RKO (cell line): Measurements from ENCODE around the gene RDH16.

Experiments used
- DNase-seq: peaks from one replicate; pipeline ENCODE4 v3.0.0-alpha.2; 2016; ENCODE audit warnings: low spot score

Gene RDH16, protein sequence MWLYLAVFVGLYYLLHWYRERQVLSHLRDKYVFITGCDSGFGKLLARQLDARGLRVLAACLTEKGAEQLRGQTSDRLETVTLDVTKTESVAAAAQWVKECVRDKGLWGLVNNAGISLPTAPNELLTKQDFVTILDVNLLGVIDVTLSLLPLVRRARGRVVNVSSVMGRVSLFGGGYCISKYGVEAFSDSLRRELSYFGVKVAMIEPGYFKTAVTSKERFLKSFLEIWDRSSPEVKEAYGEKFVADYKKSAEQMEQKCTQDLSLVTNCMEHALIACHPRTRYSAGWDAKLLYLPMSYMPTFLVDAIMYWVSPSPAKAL

GRCh38 chr12:56957229-56958052 lies at the start of gene RDH16:
TSS of gene RDH16 (minus strand) at chr12:56957608. CDS start at chr12:56957462, 146 bp downstream.
- DNase-seq, result no peak

DNA sequence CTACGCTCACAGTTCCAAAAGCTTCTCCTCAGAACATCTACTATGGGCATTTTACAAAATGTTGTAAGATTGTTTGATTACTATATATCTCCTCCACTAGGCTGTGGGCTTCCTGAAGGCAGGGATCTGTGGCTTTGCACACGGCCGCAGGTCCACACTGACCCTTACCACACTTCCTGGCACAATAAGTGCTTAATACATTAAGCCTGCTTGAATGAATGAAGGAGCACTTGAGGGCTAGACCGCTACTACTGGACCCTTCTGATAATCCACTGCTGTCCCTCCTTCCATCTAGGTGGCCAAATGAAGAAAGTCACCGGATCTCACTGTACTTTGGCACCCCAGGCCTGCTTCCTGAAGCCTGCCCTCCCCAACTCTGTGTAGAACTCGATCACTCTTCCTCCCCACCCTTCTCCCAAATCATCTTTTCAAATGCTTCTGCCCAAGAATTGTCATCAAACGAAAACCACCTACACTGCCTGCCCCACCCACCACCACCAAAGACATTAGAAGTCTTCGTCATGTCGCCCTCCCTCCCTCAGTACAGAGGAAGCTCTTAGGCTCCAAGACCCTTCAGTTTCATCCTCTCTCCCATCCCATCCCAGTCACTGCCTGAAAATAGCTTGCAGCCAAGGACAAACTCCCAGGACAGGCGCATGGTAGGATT lies 49.5 kb upstream of the RDH16 start:
- no peak for DNase-seq

DNA sequence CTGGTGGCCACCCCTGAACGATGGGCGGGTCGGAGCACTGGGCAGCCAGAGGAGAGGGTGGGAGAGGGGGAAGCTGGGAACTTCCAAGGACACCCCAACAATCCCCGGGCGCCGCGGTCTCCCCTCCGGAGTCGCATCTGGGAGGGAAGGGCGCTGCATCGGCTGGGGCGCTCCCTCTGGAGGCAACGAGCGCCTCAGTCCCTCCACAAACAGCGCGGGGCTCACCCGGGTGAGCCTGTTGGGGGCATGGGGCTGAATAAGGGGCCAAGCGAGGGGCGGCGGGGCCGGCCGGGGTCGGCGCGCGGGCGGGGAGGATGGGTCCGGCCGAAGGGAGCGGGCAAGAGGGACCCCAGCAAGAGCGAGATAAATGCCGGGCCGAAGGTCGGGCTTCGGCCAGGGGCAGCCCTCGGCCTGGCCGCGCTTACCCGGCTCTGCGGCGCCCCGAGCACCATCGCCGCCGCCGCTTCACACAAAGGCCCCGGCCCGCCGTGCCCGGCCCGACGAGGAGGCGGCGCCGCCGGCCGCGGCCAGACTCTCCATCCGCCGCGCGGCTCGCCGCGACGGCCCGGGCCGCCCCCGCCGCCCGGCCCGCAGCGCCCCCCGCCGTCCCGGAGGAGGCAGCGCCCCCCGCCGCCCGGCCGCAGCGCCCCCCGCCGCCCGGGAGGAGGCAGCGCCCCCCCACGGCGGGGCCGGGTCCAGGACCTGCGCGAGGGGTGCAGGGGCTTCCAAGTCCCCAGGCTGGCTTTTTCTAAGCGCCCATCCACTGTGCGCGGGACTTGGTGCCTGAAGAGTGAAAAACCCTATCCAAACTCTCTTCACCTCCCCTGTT lies 48.8 kb upstream of the RDH16 start, which contains the start of gene ZBTB39:
TSS of gene ZBTB39 (minus strand) at position 567 of the 829 bp plus-strand sequence. CDS start 1,629 bp downstream, outside the sequence.
- peak; percentile 74 for DNase-seq

GRCh38 chr12:57004651-57005050 lies 47.2 kb upstream of the RDH16 start:
- no peak for DNase-seq

- DNase-seq, result no peak
These were observed 46.0 kb upstream of the RDH16 start for GRCh38 chr12:57003395-57003794.

DNA sequence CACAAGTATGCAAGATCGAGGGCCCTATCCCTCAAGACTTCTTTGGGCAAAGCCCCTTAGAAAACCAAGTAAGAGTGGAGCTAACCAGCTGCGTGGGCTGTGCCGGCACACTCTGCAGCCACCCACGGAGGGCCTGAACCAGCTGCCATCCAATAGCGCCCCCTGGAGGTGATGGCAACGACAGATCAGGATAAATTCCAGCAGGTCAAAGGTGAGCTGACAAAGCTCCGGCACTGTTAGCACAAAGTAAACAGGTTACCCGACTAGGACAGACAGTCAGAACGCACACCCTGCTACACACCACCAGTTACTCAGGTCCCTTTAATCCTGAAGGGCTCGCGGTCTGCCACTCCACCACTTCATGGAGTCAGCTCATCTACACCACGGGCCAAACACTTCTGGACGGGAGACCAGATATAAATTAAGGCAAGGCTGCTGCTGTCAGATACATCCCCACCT lies 44.1 kb upstream of the RDH16 start:
- DNase-seq, result no peak

GRCh38 chr12:57000393-57000792 lies 43.0 kb upstream of the RDH16 start:
- DNase-seq, result peak; percentile 21

DNA sequence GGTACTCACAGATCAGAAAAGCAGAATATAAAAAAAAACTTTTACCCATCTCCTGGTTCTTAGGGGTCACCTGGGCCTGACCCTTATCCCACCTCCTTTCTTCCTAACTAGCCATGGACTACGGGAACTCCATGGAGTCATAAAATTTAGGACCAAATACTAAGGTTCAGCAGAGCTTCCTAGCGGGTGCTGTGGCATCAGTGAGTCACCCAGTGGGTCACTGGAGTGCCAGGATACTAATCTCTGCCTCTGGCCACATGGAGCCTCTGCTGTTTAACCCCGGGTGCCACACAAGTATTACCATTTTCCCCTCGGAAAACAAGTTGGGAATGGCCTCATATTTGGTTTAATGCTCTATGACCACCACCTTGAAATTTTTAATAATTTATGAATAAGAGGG lies 42.0 kb upstream of the RDH16 start:
- DNase-seq, result no peak

DNA sequence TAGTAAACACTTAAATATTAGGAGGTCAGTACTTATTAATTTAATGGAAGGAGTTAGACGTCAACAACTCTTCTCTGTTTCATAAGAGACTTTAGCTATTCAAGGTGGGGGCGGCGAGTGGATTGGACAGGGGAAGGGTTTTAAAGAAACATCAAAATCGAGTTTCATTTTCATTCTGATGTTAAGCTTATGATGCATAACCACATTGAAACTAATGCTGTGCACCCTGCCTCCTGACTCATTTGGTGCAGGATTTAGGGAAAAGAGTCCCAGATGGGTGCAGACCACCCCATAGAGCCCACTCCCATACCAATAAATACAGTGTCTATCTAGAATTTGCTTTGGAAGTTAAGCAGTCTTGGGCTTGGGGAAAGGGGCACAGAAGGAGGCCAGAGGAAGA lies 41.6 kb upstream of the RDH16 start:
- DNase-seq, result no peak

GRCh38 chr12:56998316-56998715 lies 40.9 kb upstream of the RDH16 start:
- DNase-seq, result no peak

- no peak for DNase-seq
These were observed 39.6 kb upstream of the RDH16 start for GRCh38 chr12:56996793-56997545.

DNA sequence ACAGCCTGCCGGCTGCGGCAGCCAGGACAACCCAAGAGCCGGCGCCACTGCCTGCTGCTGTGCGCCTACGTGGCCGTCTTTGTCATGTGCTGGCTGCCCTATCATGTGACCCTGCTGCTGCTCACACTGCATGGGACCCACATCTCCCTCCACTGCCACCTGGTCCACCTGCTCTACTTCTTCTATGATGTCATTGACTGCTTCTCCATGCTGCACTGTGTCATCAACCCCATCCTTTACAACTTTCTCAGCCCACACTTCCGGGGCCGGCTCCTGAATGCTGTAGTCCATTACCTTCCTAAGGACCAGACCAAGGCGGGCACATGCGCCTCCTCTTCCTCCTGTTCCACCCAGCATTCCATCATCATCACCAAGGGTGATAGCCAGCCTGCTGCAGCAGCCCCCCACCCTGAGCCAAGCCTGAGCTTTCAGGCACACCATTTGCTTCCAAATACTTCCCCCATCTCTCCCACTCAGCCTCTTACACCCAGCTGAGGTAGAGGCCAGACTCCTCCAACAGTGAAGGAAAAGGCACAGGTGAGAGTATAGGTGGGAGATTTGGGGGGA lies 38.6 kb upstream of the RDH16 start:
- no peak for DNase-seq

DNA sequence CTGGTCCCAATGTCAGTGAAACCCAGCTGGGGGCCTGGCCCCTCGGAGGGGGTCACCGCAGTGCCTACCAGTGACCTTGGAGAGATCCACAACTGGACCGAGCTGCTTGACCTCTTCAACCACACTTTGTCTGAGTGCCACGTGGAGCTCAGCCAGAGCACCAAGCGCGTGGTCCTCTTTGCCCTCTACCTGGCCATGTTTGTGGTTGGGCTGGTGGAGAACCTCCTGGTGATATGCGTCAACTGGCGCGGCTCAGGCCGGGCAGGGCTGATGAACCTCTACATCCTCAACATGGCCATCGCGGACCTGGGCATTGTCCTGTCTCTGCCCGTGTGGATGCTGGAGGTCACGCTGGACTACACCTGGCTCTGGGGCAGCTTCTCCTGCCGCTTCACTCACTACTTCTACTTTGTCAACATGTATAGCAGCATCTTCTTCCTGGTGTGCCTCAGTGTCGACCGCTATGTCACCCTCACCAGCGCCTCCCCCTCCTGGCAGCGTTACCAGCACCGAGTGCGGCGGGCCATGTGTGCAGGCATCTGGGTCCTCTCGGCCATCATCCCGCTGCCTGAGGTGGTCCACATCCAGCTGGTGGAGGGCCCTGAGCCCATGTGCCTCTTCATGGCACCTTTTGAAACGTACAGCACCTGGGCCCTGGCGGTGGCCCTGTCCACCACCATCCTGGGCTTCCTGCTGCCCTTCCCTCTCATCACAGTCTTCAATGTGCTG lies 38.0 kb upstream of the RDH16 start:
- DNase-seq, result no peak

GRCh38 chr12:56994231-56994746 lies 36.9 kb upstream of the RDH16 start:
- no peak for DNase-seq

DNA sequence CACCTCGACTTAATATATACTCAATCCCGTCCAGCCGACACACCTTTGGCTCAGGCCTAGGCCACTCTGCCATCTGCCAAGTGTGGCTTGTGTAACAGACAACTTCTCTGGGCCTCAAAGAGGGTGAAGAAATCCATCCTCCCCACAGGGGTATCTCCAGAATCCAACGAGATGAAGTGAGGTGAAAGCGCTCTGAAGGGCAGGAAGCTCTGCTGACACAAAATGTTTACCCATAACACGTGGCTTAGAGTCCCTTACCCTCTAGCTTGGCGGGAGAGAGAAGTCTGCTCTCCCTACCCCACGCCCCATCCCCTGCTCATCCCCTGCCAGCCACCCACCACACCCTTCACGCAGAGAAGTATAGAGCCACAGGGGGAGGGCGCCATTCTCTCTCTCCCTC lies 35.9 kb upstream of the RDH16 start:
- no peak for DNase-seq

DNA sequence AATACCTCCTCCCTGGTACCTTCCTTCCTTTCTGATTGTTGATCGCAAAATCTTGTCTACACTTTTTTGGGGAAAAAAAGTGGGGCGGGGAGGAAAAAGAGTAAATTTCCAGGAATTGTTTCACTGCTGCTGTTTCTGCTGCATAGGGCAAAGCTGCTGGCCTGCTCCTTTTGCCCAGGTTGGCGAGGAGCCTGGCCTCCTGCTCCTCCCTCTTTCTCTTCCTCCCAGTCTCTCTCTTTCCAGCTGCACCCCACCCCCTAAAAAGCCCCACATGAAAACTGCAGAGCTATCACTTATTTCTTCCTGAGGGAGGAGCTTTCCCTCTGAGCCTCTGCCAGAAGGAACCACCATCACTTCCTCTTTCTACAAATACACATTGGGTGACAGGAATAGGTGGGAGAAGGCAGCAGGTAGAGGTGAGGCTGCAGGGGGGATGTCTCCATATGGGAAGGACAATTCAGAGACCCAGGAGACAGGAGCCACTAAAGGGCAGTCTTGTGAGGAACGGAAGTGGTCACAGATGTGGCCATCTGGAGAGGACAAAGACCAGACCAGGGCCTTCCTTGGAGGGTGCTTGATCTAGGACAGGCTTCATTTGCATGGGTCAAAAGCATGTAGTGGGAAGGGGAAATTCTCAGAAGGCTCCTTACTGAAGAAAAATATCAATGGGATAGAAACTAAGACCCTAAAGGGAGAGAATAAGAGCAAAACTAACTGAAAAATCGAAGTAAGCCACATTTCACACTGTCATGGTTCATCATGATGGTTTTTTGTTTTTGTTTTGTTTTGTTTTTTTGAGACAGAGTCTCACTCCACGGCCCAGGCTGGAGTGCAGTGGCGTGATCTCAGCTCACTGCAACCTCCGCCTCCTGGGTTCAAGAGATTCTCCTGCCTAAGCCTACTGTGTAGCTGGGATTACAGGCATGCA lies 34.2 kb upstream of the RDH16 start:
- no peak for DNase-seq

GRCh38 chr12:56990648-56991318 lies 33.4 kb upstream of the RDH16 start:
- no peak for DNase-seq
